Parathyroid adenoma (tissue), 2 donors: Measurements from ENCODE around the gene LRRC63.

Experiments used
- H2AFZ ChIP-seq: fragments of 300-600 bp; sonication (generic); one replicate; pipeline ENCODE4 v1.7.0; 2017; ENCODE audit warnings: antibody characterized with exemption, mild to moderate bottlenecking
- H3K27ac ChIP-seq: fragments of 300-600 bp; sonication (generic); one replicate; pipeline ENCODE4 v1.7.0; 2017
- H3K27me3 ChIP-seq: fragments of 300-600 bp; sonication (generic); one replicate; pipeline ENCODE4 v1.7.0; 2017; ENCODE audit warnings: low read length; ENCODE audit not compliant: control insufficient read depth, insufficient read depth
- H3K36me3 ChIP-seq: fragments of 300-600 bp; sonication (generic); one replicate; pipeline ENCODE4 v1.7.0; 2017; ENCODE audit warnings: low read length; ENCODE audit not compliant: control insufficient read depth, insufficient read depth
- H3K4me1 ChIP-seq: fragments of 300-600 bp; sonication (generic); one replicate; pipeline ENCODE4 v1.7.0; 2017; ENCODE audit warnings: control low read depth
- H3K4me2 ChIP-seq: fragments of 300-600 bp; sonication (generic); one replicate; pipeline ENCODE4 v1.7.0; 2017; ENCODE audit warnings: low read length
- H3K4me3 ChIP-seq: fragments of 300-600 bp; sonication (generic); one replicate; pipeline ENCODE4 v1.7.0; 2017; ENCODE audit warnings: low read depth, low read length
- H3K79me2 ChIP-seq: fragments of 300-600 bp; sonication (generic); one replicate; pipeline ENCODE4 v1.7.0; 2017; ENCODE audit warnings: control low read depth
- H3K9ac ChIP-seq: fragments of 300-600 bp; sonication (generic); one replicate; pipeline ENCODE4 v1.7.0; 2017; ENCODE audit warnings: mild to moderate bottlenecking
- H3K9me3 ChIP-seq: fragments of 300-600 bp; sonication (generic); one replicate; pipeline ENCODE4 v1.7.0; 2017; ENCODE audit warnings: low read length; ENCODE audit not compliant: control insufficient read depth
- TF ChIP-seq, protein P1 (sequence below): fragments of 300-600 bp; sonication (generic); IDR thresholded peaks from one replicate; pipeline ENCODE4 v1.7.0; 2017; ENCODE audit warnings: antibody characterized with exemption, mild to moderate bottlenecking
- donor health status: primary hyperparathyroidism.

LRRC63 gene

DNA sequence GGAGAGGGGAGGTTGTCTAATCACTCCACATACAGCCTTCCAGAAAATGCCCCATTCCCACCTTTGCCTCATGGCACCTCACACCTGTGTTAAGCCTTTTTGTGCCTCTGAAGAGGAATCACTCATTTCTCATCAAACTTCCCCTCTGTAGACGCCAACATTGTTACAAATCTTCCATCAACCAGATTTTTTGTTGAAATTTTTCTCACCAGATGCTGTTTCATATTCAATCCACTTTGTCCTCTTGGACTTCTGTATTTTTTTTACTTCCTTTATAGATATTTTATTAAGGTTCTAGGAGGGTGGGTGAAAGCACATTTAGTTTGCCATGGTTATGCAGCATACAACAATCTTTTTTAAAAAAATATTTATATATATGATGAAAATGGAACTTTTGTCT, 101.3 kb downstream of the LRRC63 start:
- no peak overlapping the region for H3K9ac ChIP-seq
- no peaks in the 10 kb centered on the region for H3K79me2 ChIP-seq
- H3K4me1 ChIP-seq = no peaks in the 10 kb centered on the region
- H3K27ac ChIP-seq = no peak overlapping the region
- no peak overlapping the region for H2AFZ ChIP-seq
- H3K4me3 ChIP-seq = no peak overlapping the region
- TF ChIP-seq, protein P1, sequence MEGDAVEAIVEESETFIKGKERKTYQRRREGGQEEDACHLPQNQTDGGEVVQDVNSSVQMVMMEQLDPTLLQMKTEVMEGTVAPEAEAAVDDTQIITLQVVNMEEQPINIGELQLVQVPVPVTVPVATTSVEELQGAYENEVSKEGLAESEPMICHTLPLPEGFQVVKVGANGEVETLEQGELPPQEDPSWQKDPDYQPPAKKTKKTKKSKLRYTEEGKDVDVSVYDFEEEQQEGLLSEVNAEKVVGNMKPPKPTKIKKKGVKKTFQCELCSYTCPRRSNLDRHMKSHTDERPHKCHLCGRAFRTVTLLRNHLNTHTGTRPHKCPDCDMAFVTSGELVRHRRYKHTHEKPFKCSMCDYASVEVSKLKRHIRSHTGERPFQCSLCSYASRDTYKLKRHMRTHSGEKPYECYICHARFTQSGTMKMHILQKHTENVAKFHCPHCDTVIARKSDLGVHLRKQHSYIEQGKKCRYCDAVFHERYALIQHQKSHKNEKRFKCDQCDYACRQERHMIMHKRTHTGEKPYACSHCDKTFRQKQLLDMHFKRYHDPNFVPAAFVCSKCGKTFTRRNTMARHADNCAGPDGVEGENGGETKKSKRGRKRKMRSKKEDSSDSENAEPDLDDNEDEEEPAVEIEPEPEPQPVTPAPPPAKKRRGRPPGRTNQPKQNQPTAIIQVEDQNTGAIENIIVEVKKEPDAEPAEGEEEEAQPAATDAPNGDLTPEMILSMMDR = no peak
- H3K27me3 ChIP-seq = no peaks in the 10 kb centered on the region
- no peaks in the 10 kb centered on the region for H3K9me3 ChIP-seq
- H3K36me3 ChIP-seq = no peaks in the 10 kb centered on the region
- H3K4me2 ChIP-seq = no peak overlapping the region

DNA sequence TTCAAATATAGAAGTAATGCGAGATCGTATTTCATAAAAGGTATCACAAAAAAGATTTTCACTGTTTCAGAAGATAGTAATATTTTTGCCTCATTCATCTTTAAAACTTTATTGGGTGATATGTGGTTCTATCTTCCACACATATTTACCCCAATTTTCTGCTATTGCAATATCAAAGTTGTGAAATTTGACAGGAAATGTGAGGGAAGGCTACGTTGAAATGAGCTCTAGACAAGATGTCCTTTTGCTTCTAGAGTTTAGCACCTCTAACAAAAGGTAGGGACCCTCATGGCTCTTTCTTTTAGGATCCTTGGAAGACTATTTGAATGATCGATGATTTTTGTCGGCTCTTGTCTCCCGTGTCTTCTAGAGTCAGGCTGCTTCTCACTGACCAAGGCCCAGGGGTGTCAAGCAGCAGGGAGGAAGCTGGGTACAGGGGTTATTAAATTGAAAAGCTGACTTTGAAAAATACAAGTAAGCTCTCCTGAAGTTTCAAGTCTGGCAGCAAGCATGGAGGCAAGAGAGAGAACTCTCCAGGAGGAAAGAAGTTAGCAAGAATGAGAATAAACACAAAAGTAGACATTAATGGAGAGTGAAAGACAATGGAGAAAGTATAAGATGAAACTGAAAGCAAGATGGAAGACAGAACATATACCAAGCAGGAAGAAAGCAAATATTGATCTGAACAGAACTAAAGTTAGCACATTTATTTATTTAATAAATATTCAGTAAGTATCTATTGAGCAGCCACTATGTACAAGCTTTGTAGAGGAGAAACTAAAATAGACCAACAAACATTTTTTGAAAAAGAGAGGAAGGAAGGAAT, 101.9 kb downstream of the LRRC63 start:
- Histone ChIP-seq H3K79me2 (no peaks in the 10 kb centered on the region), H3K4me3 (no peak overlapping the region), H3K27me3 (no peaks in the 10 kb centered on the region), H3K9ac (no peak overlapping the region), H3K4me2 (no peak overlapping the region), H3K36me3 (no peaks in the 10 kb centered on the region), H3K4me1 (no peaks in the 10 kb centered on the region), H2AFZ (no peak overlapping the region), H3K27ac (no peak overlapping the region), H3K9me3 (no peaks in the 10 kb centered on the region)
- TF ChIP-seq, protein P1 = no peak

DNA sequence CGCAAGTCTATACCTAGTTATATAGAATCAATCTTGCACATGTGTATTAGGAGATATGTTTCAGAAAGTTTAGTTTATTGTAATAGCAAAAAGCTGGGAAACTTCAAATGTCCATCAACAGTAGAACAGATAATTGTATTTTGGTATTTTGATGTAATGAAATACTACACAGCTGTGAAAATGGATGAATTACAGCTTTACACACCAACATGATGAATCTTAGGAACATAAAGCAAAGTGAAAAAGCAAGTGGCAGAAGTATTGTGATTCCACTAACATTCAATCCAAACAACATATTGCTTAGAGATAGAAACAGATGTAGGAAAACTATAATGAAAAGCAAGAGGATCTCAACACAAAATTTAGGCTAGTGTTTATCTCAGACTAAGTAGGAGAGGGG, 102.9 kb downstream of the LRRC63 start:
- Histone ChIP-seq H3K79me2 (no peaks in the 10 kb centered on the region), H3K9ac (no peak overlapping the region), H2AFZ (no peak overlapping the region), H3K36me3 (no peaks in the 10 kb centered on the region), H3K27ac (no peak overlapping the region), H3K27me3 (no peaks in the 10 kb centered on the region), H3K4me1 (no peaks in the 10 kb centered on the region), H3K4me2 (no peak overlapping the region), H3K4me3 (no peak overlapping the region), H3K9me3 (no peaks in the 10 kb centered on the region)
- TF ChIP-seq, protein P1 = no peak

DNA sequence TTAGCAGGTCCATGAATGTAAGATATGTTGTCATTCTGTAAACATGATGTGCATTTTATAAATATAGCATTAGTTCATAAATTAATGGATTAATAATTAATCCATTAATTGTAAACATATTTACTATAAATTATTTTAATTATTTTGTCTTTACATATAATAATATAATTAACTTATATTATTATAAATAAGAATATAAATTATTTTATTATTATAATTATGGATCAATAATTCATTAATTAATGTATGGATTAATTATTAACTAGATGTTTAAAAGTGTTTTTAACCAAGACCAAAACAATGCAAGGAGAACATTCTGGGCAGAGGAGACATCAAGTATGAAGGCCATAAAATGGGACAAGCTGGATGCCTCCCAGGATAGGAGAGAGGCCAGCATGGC, 103.3 kb downstream of the LRRC63 start:
- H3K79me2 ChIP-seq = no peaks in the 10 kb centered on the region
- TF ChIP-seq, protein P1 = no peak
- no peak overlapping the region for H3K4me2 ChIP-seq

More for the DNA sequence above, 103.3 kb downstream of the LRRC63 start:
- Histone ChIP-seq H2AFZ (no peak overlapping the region), H3K36me3 (no peaks in the 10 kb centered on the region), H3K27me3 (no peaks in the 10 kb centered on the region), H3K27ac (no peak overlapping the region), H3K9me3 (no peaks in the 10 kb centered on the region), H3K4me3 (no peak overlapping the region), H3K9ac (no peak overlapping the region), H3K4me1 (no peaks in the 10 kb centered on the region)
